NB4 (cell line): ENCODE measurements around the gene PKD2L1.
"Not testable (repeated sequence)": the region's sequence is repeated elsewhere in the genome, so short reads cannot be mapped to it uniquely, and the experiment has no call there.

Source experiments
- DNase-seq: peaks from one replicate; pipeline ENCODE4 v3.0.0; 2010; ENCODE audit warnings: low read depth
- H3K4me3 ChIP-seq: one replicate; pipeline ENCODE4 v1.5.1; 2011; ENCODE audit warnings: mild to moderate bottlenecking, low read depth, low read length, moderate library complexity
- CTCF ChIP-seq: IDR thresholded peaks from one replicate; pipeline ENCODE4 v1.5.1; 2012; ENCODE audit warnings: low read depth, low read length
- MYC ChIP-seq: IDR thresholded peaks from 2 replicates; pipeline ENCODE4 v1.6.1; 2011; ENCODE audit warnings: low read depth, low read length
- POLR2A ChIP-seq: IDR thresholded peaks from 2 replicates; pipeline ENCODE4 v1.6.1; 2011; ENCODE audit warnings: mild to moderate bottlenecking; ENCODE audit not compliant: insufficient read length; ENCODE audit errors: extremely low read depth
- TF ChIP-seq, protein P1 (sequence below): IDR thresholded peaks from 2 replicates; pipeline ENCODE4 v1.6.1; 2011; ENCODE audit warnings: low read depth, low read length

Gene PKD2L1

DNA sequence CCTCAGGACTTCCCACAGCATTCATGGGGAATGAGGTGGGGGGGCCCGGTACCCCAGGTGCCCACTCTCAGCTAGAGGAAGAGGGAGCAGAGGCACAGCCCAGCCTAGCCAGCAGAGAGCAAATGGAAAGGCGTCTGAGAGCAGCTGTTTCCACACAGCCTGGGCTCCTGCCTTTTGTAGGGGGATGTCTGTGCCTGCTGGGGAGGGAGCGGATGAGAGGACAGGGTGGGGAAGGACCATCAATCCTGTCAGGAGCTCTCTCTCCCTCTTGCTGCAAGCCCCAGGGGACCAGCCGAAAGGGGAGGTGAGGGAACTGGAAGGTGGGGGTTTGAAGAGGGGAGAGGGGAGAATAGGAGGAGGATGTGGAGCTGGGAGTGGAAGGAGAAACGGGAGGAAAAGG is at the start of gene PKD2L1:
Gene PKD2L1, minus strand, starts transcription at position 150 of the 400 bp plus-strand sequence. Its CDS starts 125 bp downstream, at position 25.
- TF ChIP-seq, protein P1, sequence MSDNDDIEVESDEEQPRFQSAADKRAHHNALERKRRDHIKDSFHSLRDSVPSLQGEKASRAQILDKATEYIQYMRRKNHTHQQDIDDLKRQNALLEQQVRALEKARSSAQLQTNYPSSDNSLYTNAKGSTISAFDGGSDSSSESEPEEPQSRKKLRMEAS = no peak
- no peak for TF ChIP-seq CTCF
- no peak within 1 kb of the TSS for H3K4me3 ChIP-seq
- DNase-seq = no peak

- H3K4me3 ChIP-seq = no peak overlapping the region
- TF ChIP-seq POLR2A (no peak), CTCF (no peak), MYC (no peak)
- TF ChIP-seq, protein P1 = no peak
- DNase-seq = no peak
Observed at GRCh38 chr10:100377830-100378229, 47.8 kb upstream of the PKD2L1 start.

- H3K4me3 ChIP-seq, DNase-seq: not testable (repeated sequence)
Observed at GRCh38 chr10:100376656-100377055, 46.6 kb upstream of the PKD2L1 start.

DNA sequence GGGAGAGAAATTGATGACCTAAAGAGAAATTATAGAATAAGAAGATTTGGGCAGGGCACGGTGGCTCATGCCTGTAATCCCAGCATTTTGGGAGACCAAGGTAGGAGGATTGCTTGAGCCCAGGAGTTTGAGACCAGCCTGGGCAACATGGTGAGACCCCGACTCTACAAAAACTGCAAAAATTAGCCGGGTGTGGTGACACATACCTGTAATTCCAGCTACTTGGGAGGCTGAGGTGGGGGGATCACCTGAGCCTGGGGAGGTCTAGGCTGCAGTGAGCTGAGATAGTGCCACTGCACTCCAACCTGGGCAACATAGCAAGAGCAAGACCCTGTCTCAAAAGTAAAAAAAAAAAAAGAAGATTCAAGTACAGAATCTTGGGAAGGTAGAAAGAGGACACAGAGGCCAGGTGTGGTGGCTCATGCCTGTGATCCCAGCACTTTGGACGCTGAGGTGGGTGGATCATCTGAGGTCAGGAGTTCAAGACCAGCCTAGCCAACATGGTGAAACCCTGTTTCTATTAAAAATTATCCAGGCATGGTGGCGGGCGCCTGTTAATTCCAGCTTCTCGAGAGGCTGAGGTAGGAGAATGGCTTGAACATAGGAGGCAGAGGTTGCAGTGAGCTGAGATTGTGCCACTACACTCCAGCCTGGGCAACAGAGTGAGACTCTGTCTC is 44.8 kb upstream of the PKD2L1 start:
- DNase-seq = not testable (repeated sequence)

DNA sequence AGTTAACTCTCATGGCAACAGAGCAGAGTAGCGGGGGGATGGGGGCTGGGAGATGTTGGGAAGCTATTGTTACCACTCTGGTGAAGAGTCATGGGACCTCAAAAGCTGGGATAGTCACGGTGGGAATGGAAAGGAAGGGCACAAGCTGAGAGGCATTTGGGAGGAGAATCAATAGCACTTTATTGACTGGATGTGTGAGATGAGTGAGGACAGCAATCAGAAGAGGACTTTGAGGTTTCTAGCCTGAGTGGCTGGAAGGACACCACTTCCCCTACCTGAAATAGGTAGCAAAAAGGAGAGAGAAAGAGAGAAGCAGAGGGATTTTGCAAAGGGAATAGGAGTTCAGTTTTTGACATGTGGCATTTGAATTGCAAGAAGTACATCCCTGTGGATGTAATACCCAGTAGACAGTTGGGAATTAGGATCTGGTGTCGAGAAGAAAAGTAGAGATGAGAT is 44.2 kb upstream of the PKD2L1 start:
- H3K4me3 ChIP-seq = peak overlapping the region; percentile 82
- no peak for DNase-seq
- TF ChIP-seq CTCF = no peak
- TF ChIP-seq, protein P1 = no peak
- no peak for TF ChIP-seq POLR2A
- no peak for TF ChIP-seq MYC

More for the DNA sequence above, 44.8 kb upstream of the PKD2L1 start:
- H3K4me3 ChIP-seq = peak overlapping the region; percentile 82

GRCh38 chr10:100373298-100374199 is 43.5 kb upstream of the PKD2L1 start:
- TF ChIP-seq, protein P1 = peak; percentile 71
- TF ChIP-seq CTCF (no peak), MYC (peak; percentile 70), POLR2A (peak; percentile 26)
- peak overlapping the region; percentile 82 for H3K4me3 ChIP-seq
- DNase-seq = peak; percentile 99
